Activated naive CD8-positive, alpha-beta T cell treated with anti-CD3 and anti-CD28 coated beads, Interleukin-2, amount 10 ng/mL, durations not matched to agents 7 days and 5 days (primary cell): ENCODE data around the gene BNC2. TPM values are rescaled to one million over a fixed set of nuclear protein-coding genes. Genes with fewer than 3 reads are reported as not detected.

Experiments used
- ATAC-seq: fragments of 150-1000 bp; cut with Tn5 transposase; one replicate; pipeline ENCODE4 v1.10.0; 2021; ENCODE audit warnings: low read depth, moderate library complexity
- POLR2A ChIA-PET: fragments of 350-600 bp; sonication (Branson Sonifier 250); formaldehyde crosslinking; loops from one replicate; lab custom pipeline; 2021; ENCODE audit warnings: antibody characterized with exemption; lab: Charles Lee
- DNase-seq: peaks from one replicate; pipeline ENCODE4 v3.0.0; 2021
- H3K27ac Mint-ChIP-seq: one replicate; pipeline ENCODE4 v1.8.0; 2022; ENCODE audit warnings: mild to moderate bottlenecking, mixed read lengths
- H3K27me3 Mint-ChIP-seq: one replicate; pipeline ENCODE4 v1.8.0; 2022; ENCODE audit warnings: mild to moderate bottlenecking, moderate library complexity, mixed read lengths
- H3K36me3 Mint-ChIP-seq: one replicate; pipeline ENCODE4 v1.8.0; 2021; ENCODE audit warnings: mild to moderate bottlenecking, mixed read lengths
- H3K4me1 Mint-ChIP-seq: one replicate; pipeline ENCODE4 v1.8.0; 2021; ENCODE audit warnings: mixed read lengths
- H3K4me3 Mint-ChIP-seq: one replicate; pipeline ENCODE4 v1.8.0; 2022; ENCODE audit warnings: mild to moderate bottlenecking, moderate library complexity, mixed read lengths
- H3K9me3 Mint-ChIP-seq: one replicate; pipeline ENCODE4 v1.8.0; 2021; ENCODE audit warnings: mixed read lengths
- total RNA-seq, 2 experiments: library from RNA; stranded (reverse); gene quantifications; one replicate each; pipeline ENCODE4 v1.2.3, GENCODE V29; 2021

The BNC2 gene
- total RNA-seq, 2 experiments from 2014 or later: not detected

DNA sequence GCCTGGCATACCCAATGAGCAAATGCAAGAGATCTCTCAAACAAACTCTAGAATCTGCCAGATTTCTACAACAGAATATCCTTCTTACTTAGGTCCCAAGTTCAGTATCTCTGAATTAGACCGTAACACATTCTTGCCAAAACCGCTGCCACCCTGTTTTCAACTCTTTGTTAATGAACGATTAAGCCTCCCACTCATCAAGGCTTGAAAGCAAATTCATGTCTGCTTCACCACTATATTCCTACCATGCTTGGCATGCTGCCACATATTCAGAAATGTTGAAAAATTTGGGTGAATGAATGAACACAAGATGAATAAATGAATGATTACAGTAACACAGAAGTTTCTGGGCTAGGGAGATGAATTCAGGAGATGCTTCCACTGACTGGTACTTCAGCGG is 119.9 kb downstream of the BNC2 start:
- Mint-ChIP-seq H3K36me3 (peaks cover 1% of the 10 kb centered on the region), H3K27ac (no peak overlapping the region), H3K9me3 (no peaks in the 10 kb centered on the region), H3K27me3 (no peaks in the 10 kb centered on the region), H3K4me3 (no peak overlapping the region), H3K4me1 (no peaks in the 10 kb centered on the region)
- POLR2A ChIA-PET: no interaction called here
- DNase-seq (no peak), ATAC-seq (no peak)

DNA sequence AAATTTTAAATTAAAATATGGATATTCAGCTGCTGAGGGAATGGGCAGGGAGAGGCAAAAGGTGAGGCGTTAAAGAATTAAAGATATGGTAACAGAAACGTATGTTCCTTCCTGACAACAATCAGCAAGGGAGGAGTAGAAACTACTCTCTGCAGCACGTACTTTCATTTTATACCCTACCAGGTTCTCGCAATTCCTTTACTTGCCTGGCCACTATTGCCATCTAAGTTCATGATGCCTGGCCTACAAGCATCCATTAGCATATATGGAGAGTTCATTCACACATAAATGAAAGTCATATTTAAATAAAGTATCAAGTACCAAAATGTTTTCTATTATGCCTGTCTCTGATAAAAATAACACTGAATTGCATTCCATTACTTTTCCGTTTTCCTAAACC is 125.1 kb downstream of the BNC2 start:
- no peak overlapping the region for H3K27ac Mint-ChIP-seq
- H3K9me3 Mint-ChIP-seq: peaks cover 1% of the 10 kb centered on the region
- DNase-seq: no peak
- POLR2A ChIA-PET: no interaction called here
- H3K4me3 Mint-ChIP-seq: no peak overlapping the region
- no peaks in the 10 kb centered on the region for H3K4me1 Mint-ChIP-seq
- H3K27me3 Mint-ChIP-seq: no peaks in the 10 kb centered on the region
- no peaks in the 10 kb centered on the region for H3K36me3 Mint-ChIP-seq
- no peak for ATAC-seq

- no peak for ATAC-seq
- no peak overlapping the region for H3K4me3 Mint-ChIP-seq
- H3K4me1 Mint-ChIP-seq: no peaks in the 10 kb centered on the region
- H3K36me3 Mint-ChIP-seq: no peaks in the 10 kb centered on the region
- no peak for DNase-seq
- no peak overlapping the region for H3K27ac Mint-ChIP-seq
- no peaks in the 10 kb centered on the region for H3K27me3 Mint-ChIP-seq
- peaks cover 1% of the 10 kb centered on the region for H3K9me3 Mint-ChIP-seq
- POLR2A ChIA-PET: no interaction called here
Observed at GRCh38 chr9:16744394-16744793, 126.1 kb downstream of the BNC2 start.

GRCh38 chr9:16743375-16743774 is 127.1 kb downstream of the BNC2 start:
- Mint-ChIP-seq H3K4me1 (no peaks in the 10 kb centered on the region), H3K4me3 (no peak overlapping the region), H3K36me3 (no peaks in the 10 kb centered on the region), H3K9me3 (peaks cover 1% of the 10 kb centered on the region), H3K27me3 (no peaks in the 10 kb centered on the region), H3K27ac (no peak overlapping the region)
- DNase-seq: no peak
- POLR2A ChIA-PET: no interaction called here
- ATAC-seq: no peak

DNA sequence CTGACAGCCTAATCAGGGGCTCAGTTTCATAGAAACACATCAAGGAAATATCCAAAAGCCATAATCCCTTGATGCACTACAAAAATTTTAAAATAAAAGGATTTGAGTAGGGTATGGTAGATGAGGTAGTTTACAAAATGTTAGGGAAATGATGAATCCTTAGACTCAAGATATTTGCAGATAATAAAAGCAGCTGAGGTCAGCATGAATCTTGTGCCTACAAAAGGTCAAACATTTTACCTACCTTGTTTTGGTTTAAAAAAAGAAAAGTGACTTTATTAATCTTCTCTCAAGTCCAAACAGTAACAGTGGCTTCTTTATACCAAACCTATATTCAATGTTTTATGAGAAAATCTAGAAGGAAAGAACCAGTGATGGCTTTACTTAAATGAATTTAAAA is 135.5 kb downstream of the BNC2 start:
- Mint-ChIP-seq H3K27ac (no peak overlapping the region), H3K27me3 (peaks cover 6% of the 10 kb centered on the region), H3K36me3 (no peaks in the 10 kb centered on the region), H3K4me1 (no peaks in the 10 kb centered on the region), H3K4me3 (no peak overlapping the region), H3K9me3 (no peaks in the 10 kb centered on the region)
- ATAC-seq: no peak
- DNase-seq: no peak
- POLR2A ChIA-PET: no interaction called here

- Mint-ChIP-seq H3K27ac (no peak overlapping the region), H3K9me3 (no peaks in the 10 kb centered on the region), H3K4me1 (peaks cover under 1% of the 10 kb centered on the region), H3K36me3 (no peaks in the 10 kb centered on the region), H3K27me3 (peaks cover 26% of the 10 kb centered on the region), H3K4me3 (no peak overlapping the region)
- DNase-seq (no peak), ATAC-seq (no peak)
- POLR2A ChIA-PET: no interaction called here
Observed at GRCh38 chr9:16732546-16732945, 137.9 kb downstream of the BNC2 start.

- H3K9me3 Mint-ChIP-seq: no peaks in the 10 kb centered on the region
- DNase-seq (no peak), ATAC-seq (no peak)
- no peak overlapping the region for H3K27ac Mint-ChIP-seq
- H3K27me3 Mint-ChIP-seq: peaks cover 46% of the 10 kb centered on the region
- H3K4me3 Mint-ChIP-seq: no peak overlapping the region
- peaks cover 8% of the 10 kb centered on the region for H3K4me1 Mint-ChIP-seq
- POLR2A ChIA-PET: no interaction called here
- no peaks in the 10 kb centered on the region for H3K36me3 Mint-ChIP-seq
Observed at GRCh38 chr9:16730162-16730561, 140.3 kb downstream of the BNC2 start.

DNA sequence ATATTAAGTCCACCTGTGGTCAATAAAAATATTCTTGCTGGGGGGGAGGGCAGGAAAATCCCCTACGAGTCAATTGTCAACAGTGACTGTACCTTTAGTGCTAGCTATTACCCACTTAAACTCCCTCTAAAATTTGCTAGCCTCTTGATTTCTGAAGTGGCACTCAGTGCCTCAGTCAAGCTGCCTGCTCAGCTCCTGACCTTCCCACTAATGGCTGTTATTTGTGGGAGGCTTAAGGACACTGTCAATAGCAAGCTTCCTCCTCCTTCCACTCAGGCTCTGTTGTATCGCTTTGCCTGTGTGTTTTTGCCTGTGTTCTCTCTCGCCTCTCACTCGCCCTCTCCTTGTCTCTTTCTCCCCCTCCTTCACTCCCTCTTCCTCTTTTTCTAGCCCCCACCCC is 140.8 kb downstream of the BNC2 start:
- Mint-ChIP-seq H3K36me3 (no peaks in the 10 kb centered on the region), H3K4me3 (no peak overlapping the region), H3K9me3 (no peaks in the 10 kb centered on the region), H3K4me1 (peaks cover 8% of the 10 kb centered on the region), H3K27me3 (peaks cover 48% of the 10 kb centered on the region), H3K27ac (no peak overlapping the region)
- ATAC-seq: no peak
- DNase-seq: no peak
- POLR2A ChIA-PET: no interaction called here

- Mint-ChIP-seq H3K9me3 (no peaks in the 10 kb centered on the region), H3K36me3 (no peaks in the 10 kb centered on the region), H3K27ac (no peak overlapping the region), H3K27me3 (peaks cover 46% of the 10 kb centered on the region), H3K4me3 (no peak overlapping the region), H3K4me1 (peaks cover 8% of the 10 kb centered on the region)
- POLR2A ChIA-PET: no interaction called here
- ATAC-seq (no peak), DNase-seq (no peak)
Observed at GRCh38 chr9:16728137-16728508, 142.3 kb downstream of the BNC2 start.

DNA sequence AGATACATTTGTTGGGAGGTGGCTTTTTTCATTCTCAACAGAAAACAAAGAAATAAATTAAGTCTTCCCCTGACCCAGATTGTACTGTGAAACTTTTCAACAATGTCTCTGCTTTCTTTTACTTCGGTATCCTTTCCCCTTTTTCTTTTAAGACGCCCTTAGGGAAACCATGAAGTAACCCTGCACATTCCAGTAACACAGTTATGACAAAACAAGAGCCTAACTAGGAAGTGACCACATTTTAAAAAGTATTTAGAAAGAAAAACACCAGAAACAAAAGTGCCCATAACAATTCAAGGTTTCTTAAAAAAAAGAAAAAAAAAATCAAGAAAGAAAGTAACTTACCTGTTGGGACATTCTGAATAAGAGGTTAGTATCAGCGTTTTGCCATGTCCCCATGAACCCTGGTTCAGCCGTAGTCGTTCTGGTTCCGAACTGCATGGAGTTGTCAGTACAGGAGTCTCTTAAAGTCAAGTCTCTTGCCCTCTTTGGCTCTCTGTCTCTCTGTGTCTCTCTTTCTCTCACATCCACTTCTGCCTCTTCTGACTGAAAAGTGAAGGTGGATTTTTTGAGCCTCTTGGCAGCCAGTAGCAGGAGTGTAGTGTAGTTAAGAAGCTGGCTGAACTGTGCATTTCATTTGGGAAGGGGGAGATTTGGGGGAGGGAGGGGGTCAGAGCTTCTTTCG is 142.9 kb downstream of the BNC2 start:
- Mint-ChIP-seq H3K27ac (no peak overlapping the region), H3K4me3 (peak overlapping the region; percentile 8), H3K4me1 (peaks cover 8% of the 10 kb centered on the region), H3K36me3 (no peaks in the 10 kb centered on the region), H3K27me3 (peaks cover 46% of the 10 kb centered on the region), H3K9me3 (no peaks in the 10 kb centered on the region)
- ATAC-seq (no peak), DNase-seq (no peak)
- POLR2A ChIA-PET: no interaction called here

GRCh38 chr9:16726718-16727451 is 143.6 kb downstream of the BNC2 start:
- peak; percentile 22 for ATAC-seq
- peak overlapping the region; percentile 47 for H3K4me3 Mint-ChIP-seq

DNA sequence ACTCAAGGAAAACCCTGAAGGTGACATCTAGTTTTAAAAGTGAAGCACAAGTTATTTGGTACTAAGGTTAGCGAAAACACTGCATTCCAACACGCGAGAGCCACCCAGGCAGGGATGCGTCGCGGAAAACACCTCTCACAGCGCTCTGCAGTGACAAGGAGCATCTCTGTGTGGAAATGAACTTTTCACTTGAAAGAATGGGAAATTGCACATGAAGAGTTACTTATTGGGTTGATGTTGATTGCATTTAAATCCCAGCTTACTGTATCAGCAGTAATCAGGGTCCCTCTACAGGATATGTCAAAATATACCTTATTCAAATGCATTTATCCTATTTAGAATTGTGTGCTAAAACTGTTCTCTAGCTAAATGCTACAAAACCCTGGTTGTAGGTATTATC is 144.4 kb downstream of the BNC2 start:
- no peak for DNase-seq
- ATAC-seq: no peak
- no peak overlapping the region for H3K4me3 Mint-ChIP-seq
- POLR2A ChIA-PET: no interaction called here
- H3K9me3 Mint-ChIP-seq: no peaks in the 10 kb centered on the region
- H3K27me3 Mint-ChIP-seq: peaks cover 44% of the 10 kb centered on the region
- peaks cover 8% of the 10 kb centered on the region for H3K4me1 Mint-ChIP-seq
- H3K36me3 Mint-ChIP-seq: no peaks in the 10 kb centered on the region
- H3K27ac Mint-ChIP-seq: no peak overlapping the region

More at GRCh38 chr9:16726718-16727451, 143.6 kb downstream of the BNC2 start:
- peak; percentile 28 for DNase-seq
- Mint-ChIP-seq H3K27ac (no peak overlapping the region), H3K9me3 (no peaks in the 10 kb centered on the region), H3K4me1 (peaks cover 8% of the 10 kb centered on the region), H3K36me3 (no peaks in the 10 kb centered on the region), H3K27me3 (peaks cover 46% of the 10 kb centered on the region)
- POLR2A ChIA-PET: no interaction called here

- no peak for DNase-seq
- H3K4me3 Mint-ChIP-seq: no peak overlapping the region
- peaks cover 43% of the 10 kb centered on the region for H3K27me3 Mint-ChIP-seq
- no peak for ATAC-seq
- no peak overlapping the region for H3K27ac Mint-ChIP-seq
- POLR2A ChIA-PET: no interaction called here
- H3K4me1 Mint-ChIP-seq: peaks cover 8% of the 10 kb centered on the region
- no peaks in the 10 kb centered on the region for H3K36me3 Mint-ChIP-seq
- H3K9me3 Mint-ChIP-seq: no peaks in the 10 kb centered on the region
Observed at GRCh38 chr9:16725066-16725465, 145.4 kb downstream of the BNC2 start.

- Mint-ChIP-seq H3K4me1 (peaks cover 4% of the 10 kb centered on the region), H3K27me3 (peaks cover 18% of the 10 kb centered on the region), H3K4me3 (no peak overlapping the region), H3K9me3 (no peaks in the 10 kb centered on the region), H3K36me3 (no peaks in the 10 kb centered on the region), H3K27ac (no peak overlapping the region)
- POLR2A ChIA-PET: no interaction called here
- no peak for ATAC-seq
- DNase-seq: no peak
Observed at GRCh38 chr9:16721972-16722371, 148.5 kb downstream of the BNC2 start.
